ENCODE data around the gene TPST1.

Gene TPST1

DNA sequence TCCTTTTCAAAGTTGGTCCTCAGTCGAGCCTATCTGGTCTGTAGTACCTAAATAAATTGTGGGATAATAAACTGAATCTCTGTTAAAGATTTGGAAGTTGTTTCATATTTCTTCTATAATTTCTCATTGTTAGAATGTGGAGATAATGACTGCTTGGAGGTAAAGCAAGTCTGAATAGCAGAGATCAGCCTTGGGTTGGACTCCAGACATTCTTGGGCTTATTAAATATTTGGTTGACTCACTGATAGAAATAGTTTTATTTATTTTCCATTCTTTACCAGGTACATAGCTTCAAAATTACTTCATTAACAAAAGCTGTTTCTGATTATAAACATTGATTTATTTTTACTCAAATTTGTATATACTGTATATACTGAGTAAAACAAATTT lies 34.3 kb downstream of the TPST1 start:
- no peak for DNase-seq

DNA sequence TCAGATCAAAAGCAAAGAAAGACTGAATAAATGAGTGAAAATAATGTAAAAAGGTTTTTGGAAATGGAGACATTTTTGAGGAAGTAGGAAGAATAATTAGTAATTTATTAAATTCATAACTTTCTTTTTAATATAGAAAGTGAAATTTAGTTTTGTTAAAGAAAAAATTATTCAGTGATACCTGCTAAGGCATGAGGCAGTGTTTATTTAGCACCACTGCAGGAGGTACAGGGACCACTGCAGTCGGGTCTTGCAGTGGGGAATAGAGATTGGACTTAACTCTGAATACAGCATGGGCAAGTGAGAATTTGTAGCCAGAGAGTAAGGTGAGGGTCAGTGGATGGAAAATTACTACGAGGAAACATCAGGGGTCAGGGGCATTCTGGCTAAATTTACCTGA lies 39.9 kb downstream of the TPST1 start:
- DNase-seq = no peak

DNA sequence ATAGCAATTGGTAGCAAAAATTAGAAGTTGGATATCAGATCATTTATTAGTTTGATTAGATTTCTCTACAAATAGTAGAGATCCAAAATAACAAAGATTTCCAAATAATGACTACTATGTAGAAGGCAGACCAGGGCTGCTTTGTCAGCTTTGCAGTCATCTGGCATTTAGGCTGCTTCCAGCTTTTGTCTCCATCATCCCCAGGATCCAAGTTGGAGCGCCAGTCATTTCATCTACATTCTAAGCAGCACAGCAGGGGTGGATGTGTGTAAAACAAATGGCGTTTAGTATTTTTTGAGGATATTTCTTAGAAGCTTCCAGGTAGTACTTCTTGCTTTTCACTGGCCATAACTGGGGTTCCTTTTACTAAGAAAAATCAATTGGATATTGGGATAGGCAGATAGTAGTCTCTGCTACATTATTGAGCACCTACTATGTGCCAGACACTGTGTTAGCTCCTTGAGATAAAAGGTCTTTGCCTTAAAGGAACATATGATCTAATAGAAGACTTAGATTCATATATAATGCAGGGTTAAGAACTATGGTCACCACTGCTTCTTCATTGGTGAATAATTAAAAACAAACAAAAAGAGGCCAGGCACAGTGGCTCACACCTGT lies 41.5 kb downstream of the TPST1 start:
- no peak for DNase-seq

GRCh38 chr7:66247380-66248078 lies 42.4 kb downstream of the TPST1 start:
- no peak for DNase-seq

DNA sequence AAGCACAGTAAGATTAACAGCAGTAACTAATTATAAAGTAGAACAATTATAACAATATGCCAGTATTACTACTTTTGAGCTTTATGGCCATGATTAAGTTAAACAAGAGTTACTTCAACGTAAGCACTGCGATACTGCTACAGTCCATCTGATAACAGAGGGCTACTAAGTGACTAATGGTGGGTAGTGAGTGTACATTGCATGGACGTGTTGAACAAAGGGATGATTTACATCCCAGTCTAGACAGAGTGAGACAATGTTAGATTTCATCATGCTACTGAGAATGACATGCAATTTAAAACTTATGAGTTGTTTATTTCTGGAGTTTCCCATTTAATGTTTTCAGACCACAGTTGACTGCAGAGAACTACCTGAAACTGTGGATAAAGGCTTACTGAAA lies 45.6 kb downstream of the TPST1 start:
- no peak for DNase-seq

DNA sequence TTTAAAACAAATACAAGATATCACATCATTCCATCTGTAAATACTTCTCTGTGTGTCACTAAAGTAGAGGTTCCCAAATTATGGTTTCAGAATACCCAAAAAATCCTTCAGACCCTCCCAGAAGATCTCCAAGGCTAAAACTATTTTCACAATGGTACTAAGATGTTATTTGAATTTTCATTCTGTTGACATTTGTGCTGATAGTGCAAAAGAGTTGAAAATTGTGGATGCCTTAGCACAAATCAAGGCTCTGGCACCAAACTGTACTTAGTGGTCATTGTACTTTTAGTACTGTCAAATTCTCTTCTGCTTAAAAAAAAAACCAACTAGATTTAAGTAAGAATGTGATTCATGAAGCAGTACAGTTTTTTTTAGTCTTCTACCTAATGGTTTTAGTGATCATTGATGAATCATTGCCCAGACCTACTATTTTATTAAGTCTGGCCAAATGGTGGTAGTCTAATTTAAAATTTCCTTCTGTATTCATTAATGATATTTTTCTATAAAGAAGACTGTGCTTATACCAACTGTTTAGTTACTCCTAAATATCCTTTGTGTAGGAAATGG lies 50.5 kb downstream of the TPST1 start:
- DNase-seq = no peak

DNA sequence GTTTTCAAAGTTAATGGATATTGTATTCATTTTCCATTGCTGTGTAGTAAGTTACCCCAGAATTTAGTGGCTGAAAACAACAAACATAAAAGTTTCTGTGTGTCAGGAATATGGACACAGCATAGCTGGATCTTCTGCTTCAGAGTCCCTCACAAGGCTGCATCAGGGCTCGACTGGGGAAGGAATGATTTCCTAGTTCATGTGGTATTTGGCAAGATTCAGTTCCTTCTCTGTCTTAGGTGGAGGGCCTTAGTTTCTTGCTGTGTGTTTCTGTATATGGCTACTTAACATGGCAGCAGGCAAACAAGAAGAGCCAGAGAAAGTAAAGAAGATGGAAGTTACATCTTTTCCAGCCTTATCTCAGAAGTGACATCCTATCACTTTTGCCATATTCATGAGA lies 51.1 kb downstream of the TPST1 start:
- no peak for DNase-seq

GRCh38 chr7:66257481-66257880 lies 52.3 kb downstream of the TPST1 start:
- DNase-seq = no peak

DNA sequence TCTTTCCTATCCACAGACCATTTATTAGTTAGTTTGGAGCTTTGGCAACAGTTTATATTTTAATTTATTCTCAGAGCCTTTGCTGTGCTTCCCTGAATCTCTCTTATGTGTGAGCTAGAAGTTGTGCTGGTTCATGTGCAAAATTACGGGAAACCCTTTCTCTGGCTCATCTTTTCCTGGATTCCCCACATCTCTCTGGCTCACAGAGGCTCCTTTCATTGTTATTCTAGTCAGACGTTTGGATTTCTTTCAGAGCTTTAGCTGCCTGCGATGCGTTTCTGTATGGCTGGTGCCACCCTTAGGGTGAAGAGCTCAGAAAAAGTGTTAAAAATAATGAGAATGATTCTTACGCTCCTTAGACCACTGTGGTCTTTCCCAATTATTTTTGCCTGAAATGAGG lies 53.3 kb downstream of the TPST1 start:
- DNase-seq = no peak

DNA sequence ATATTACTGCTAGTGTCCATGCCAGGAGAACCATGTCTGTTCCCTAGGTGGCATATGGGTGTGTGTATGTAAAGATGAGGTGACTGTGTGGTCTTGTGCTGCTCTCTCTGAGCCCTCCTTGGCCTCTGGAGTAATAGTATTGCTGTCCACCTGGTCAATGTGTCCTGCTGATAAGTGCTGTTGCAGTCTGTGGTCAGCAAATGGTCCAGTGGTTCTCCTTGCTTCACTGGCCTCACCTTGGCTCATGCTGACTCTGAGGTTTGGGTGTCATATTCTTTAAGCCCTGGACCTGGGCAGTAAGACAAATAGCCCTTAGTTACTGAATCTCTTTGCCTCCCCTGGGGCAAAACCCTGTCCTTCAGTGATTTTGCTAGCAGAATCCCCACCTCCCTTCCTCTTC lies 56.8 kb downstream of the TPST1 start:
- no peak for DNase-seq

DNA sequence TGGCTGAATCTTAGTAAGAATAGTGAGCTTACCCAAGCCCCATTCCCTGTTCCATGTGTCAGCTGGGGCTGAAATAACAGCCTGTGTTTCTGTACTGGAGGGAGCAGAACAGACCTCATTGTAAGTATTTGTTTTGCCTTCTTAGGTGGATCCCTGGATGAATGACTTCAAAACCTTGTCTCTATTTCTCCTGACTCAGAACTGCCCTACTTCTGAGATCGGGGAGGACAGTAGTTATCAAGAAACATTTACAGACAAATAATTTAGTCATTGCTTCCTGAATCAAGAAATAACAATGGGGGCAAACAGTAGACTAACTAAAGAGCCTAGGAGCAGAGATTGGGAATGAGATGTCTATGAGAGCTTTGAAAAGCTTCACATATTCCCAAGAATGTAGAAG lies 58.8 kb downstream of the TPST1 start:
- DNase-seq = no peak

DNA sequence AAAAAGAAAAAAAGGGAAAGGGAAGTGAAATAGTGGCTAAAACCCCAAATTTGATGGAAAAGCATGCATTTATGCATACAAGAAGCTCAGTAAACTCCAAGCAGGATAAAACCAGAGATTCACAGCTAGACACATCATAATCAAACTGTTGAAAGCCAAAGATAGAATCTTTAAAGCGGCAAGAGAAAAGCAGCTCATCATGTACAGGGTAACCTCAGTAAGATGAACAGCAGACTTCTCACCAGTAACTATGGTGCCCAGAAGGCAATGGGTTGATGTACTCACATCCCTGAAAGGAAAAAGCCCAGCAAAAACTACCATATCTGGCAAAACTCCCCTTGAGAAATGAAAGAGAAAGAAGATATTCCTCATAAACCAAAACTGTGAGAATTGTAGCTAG lies 60.4 kb downstream of the TPST1 start:
- peak in 1 of 2 experiments; percentile 20 for DNase-seq

- DNase-seq = no peak
Observed at GRCh38 chr7:66267249-66267648, 62.1 kb downstream of the TPST1 start.

GRCh38 chr7:66269978-66270377 lies 64.8 kb downstream of the TPST1 start:
- DNase-seq = no peak

- no peak for DNase-seq
Observed at GRCh38 chr7:66272321-66272720, 67.2 kb downstream of the TPST1 start.

DNA sequence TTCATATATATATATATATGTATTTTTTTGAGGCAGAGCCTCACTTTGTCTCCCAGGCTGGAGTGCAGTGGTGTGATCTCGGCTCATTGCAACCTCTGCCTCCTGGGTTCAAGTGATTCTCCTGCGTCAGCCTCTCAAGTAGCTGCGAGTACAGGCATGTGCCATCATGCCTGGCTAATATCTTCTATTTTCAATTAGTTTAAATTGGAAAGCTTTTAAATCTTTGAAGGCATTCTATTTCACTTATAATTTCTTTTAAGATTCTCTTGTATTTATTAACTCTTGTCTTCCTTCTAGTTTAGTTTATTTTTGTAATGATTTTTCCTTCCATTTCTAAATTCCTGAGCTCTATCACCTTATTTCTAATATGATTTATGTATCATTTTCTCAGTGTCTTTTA lies 71.2 kb downstream of the TPST1 start:
- DNase-seq = no peak

- no peak for DNase-seq
Observed at GRCh38 chr7:66277492-66277891, 72.4 kb downstream of the TPST1 start.

GRCh38 chr7:66279912-66280311 lies 74.8 kb downstream of the TPST1 start:
- no peak for DNase-seq

DNA sequence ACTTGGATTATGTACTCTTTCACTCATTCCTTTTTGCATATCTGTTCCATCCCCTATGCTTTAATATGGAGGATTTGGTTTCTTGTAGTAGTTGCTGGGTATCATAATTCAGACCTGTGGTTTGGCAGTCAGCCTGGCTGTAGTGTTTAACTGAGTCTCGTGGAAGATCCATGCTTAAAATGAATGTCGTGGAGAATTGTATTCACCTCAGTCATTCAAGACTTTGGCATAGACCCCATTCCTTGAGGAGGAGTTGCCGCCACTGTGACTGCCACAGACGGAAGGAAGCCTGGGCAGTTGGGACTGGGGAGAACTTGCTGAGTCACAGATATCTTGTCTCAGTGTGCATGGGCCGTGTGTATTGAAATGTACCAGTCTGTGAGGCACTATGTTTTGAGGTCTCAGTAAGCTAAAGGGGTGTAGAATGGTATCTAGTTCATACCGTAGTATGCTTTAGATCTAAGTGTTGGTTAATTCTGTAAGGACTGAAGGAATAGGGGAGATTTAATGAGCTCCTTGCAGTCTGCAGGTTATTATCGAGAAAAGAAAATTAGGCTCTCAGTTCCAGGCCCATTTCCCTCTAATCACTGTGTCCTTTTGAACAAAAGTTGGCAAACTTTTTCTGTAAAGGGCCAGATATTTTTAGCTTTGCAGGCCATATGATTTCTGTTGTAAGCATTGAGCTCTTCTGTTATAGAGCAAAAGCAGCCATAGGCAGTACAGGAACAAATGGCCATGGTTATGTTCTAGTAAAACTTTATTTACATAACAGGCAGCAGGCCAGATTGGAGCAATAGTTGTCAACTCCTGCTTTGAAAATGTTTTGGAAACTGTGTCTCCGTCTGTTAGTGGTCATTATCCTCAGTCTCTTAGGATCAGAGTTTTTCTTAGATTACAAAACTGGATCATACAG lies 76.8 kb downstream of the TPST1 start:
- no peak for DNase-seq

DNA sequence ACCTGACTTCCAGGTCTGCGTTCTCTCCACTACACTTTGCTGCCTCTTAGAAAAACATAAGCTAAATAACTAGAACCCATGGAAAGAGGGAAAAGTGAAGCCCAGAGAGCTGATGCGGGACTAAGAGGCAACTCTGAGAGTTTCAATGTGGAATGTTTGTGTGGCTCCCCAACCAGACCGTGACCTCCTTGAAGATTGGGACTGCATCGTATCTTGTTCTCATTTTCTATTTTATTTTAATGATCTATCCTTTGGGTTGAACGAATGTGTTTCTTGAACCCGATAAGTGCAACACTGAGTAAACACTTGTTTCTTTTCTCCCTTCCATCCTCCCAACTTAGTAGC lies 77.4 kb downstream of the TPST1 start:
- no peak for DNase-seq

GRCh38 chr7:66283003-66283920 lies 78.1 kb downstream of the TPST1 start:
- no peak for DNase-seq

GRCh38 chr7:66296001-66296521 lies 90.9 kb downstream of the TPST1 start:
- DNase-seq = no peak

Measured in NCI-H526 (cell line).